Measurements from ENCODE around the gene RHEX.

- TF ChIP-seq CTCF (IDR thresholded peaks at IDR 0.05) (no peak), POLR2A (IDR thresholded peaks at IDR 0.05; ENCODE audit: low read depth) (no peak), POLR2AphosphoS5 (IDR thresholded peaks at IDR 0.05) (no peak), EP300 (IDR thresholded peaks at IDR 0.05) (no peak)
These were observed 20.4 kb upstream of the RHEX start for GRCh38 chr1:206032380-206033140.

All from esophagus muscularis mucosa (tissue), 4 donors.